HG03571 (cell line): ENCODE results near the gene NDST4.

ENCODE experiments used
- ATAC-seq: cut with Tn5 transposase; IDR thresholded peaks from one replicate; pipeline ENCODE4 v1.9.1; 2021; ENCODE audit not compliant: unreplicated experiment

Gene NDST4

GRCh38 chr4:114911111-114911510, 202.3 kb downstream of the NDST4 start:
- ATAC-seq, result no peak

GRCh38 chr4:114907568-114907967, 205.9 kb downstream of the NDST4 start:
- ATAC-seq, result no peak

- ATAC-seq, result no peak
These were observed 208.4 kb downstream of the NDST4 start for GRCh38 chr4:114905017-114905416.

GRCh38 chr4:114900934-114901333, 212.5 kb downstream of the NDST4 start:
- no peak for ATAC-seq

GRCh38 chr4:114890773-114891172, 222.6 kb downstream of the NDST4 start:
- ATAC-seq, result no peak

- ATAC-seq, result no peak
These were observed 226.7 kb downstream of the NDST4 start for GRCh38 chr4:114886761-114887160.

GRCh38 chr4:114883641-114884040, 229.8 kb downstream of the NDST4 start:
- ATAC-seq, result no peak

GRCh38 chr4:114879916-114880669, 233.3 kb downstream of the NDST4 start:
- no peak for ATAC-seq

GRCh38 chr4:114875630-114876029, 237.8 kb downstream of the NDST4 start:
- no peak for ATAC-seq

GRCh38 chr4:114874321-114874720, 239.1 kb downstream of the NDST4 start:
- no peak for ATAC-seq

GRCh38 chr4:114870987-114871386, 242.4 kb downstream of the NDST4 start:
- ATAC-seq, result no peak

GRCh38 chr4:114866901-114867670, 246.3 kb downstream of the NDST4 start:
- ATAC-seq, result no peak

GRCh38 chr4:114864060-114864459, 249.4 kb downstream of the NDST4 start:
- no peak for ATAC-seq

GRCh38 chr4:114860786-114861185, 252.6 kb downstream of the NDST4 start:
- ATAC-seq, result no peak

- ATAC-seq, result no peak
These were observed 255.6 kb downstream of the NDST4 start for GRCh38 chr4:114857831-114858230.

- ATAC-seq, result no peak
These were observed 273.4 kb downstream of the NDST4 start for GRCh38 chr4:114839986-114840385.

- no peak for ATAC-seq
These were observed 282.8 kb downstream of the NDST4 start for GRCh38 chr4:114830628-114831027.

GRCh38 chr4:114827651-114828050, 285.8 kb downstream of the NDST4 start:
- ATAC-seq, result no peak

GRCh38 chr4:114815760-114816159, 297.7 kb downstream of the NDST4 start:
- no peak for ATAC-seq

- no peak for ATAC-seq
These were observed 299.5 kb downstream of the NDST4 start for GRCh38 chr4:114813961-114814360.

- ATAC-seq, result no peak
These were observed 301.7 kb downstream of the NDST4 start for GRCh38 chr4:114811564-114812301.
